GM19043 (cell line): Measurements from ENCODE around the gene TXNDC9.
"Not testable (repeated sequence)": the region's sequence is repeated elsewhere in the genome, so short reads cannot be mapped to it uniquely, and the experiment has no call there.

Experiments used
- ATAC-seq: cut with Tn5 transposase; IDR thresholded peaks from one replicate; pipeline ENCODE4 v1.9.1; 2021; ENCODE audit warnings: low read depth; ENCODE audit not compliant: unreplicated experiment

Gene TXNDC9

DNA sequence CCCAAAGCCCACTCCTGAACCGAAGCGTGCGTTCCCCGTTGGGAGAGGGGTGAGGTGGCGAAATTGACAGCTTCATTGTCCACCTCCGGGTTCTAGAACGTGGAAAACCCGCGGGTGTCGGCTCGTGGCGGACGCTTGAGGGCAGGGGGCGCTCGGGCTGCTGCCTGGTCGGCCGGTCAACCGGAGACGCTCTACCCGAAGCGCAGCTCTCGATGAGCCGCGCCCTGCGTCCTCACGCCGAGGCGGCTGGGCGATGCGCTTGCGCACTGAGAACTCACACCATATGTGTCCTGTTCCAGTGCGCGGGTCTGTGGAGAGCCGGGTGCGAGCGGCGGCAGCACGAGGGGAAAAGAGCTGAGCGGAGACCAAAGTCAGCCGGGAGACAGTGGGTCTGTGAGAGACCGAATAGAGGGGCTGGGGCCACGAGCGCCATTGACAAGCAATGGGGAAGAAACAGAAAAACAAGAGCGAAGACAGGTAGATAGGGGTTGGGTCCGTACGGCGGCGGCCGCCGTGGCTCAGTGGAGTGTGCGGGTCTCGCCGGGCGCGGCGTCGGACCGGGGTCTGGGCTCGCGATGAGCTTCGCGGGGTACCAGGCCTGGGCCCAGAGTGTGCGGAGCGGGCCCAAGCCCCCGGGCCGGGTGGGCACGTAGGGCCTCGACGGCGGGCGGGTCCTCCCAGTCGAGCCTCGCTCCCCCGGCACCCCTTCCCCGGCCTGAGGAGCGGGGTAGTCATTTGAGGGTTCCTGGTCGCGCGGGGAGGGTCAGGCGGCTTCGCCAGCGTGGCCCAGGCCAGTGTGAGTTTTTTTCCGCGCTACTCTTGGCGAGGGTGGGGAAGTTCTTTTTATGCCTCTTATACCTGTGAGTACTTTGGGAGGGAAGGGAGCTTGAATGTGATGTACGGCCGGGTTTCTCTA lies 1.2 kb upstream of the TXNDC9 start, which contains the start of gene EIF5B:
Gene EIF5B (plus strand): TSS at position 277 of the 916 bp plus-strand sequence. CDS start 166 bp downstream, at position 443.
- peak; percentile 52 for ATAC-seq

DNA sequence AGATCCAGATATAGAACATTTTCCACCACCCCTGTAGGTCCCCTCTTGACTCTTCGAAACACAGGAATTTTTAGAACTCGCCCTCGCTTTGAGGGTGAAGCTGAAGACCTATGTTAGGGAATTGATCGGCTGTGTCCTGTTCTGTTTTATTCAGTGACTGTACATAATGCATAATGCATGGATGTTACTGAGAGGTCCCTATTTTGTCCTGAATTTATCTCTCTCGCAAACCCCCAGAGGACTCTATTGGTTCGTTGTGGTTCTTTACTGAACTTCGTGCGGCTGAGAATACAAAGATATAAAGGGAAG lies 625 bp upstream of the TXNDC9 start:
- peak; percentile 4 for ATAC-seq

DNA sequence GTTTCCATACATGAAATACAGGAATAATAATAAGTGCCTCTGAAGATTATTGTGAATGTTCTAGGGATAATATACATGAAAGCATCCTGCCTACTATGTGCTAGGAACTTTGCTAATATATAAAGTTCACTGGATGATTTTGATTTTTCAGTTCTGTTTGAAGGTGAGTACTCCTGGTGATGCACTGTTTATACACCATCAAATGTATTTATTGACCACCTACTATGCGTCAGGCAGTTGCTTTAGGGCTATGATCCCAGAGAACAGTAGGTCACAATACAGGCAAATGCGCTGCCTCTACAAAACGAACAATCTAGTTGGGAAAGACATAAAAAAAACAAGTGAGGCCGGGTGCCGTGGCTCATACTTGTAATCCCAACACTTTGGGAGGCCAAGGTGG lies 10.7 kb downstream of the TXNDC9 start:
- ATAC-seq: no peak

DNA sequence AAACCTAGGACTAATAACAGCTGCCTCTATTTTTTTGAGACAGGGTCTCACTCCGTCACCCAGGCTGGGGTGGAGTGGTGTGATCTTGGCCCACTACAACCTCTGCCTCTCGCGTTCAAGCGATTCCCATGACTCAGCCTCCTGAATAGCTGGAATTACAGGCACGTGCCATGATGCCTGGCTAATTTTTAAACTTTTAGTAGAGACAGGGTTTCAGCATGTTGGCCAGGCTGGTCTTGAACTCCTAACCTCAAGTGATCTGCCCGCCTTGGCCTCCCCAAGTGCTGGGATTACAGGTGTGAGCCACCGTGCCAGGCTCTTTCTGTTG lies 18.3 kb downstream of the TXNDC9 start:
- ATAC-seq: not testable (repeated sequence)

DNA sequence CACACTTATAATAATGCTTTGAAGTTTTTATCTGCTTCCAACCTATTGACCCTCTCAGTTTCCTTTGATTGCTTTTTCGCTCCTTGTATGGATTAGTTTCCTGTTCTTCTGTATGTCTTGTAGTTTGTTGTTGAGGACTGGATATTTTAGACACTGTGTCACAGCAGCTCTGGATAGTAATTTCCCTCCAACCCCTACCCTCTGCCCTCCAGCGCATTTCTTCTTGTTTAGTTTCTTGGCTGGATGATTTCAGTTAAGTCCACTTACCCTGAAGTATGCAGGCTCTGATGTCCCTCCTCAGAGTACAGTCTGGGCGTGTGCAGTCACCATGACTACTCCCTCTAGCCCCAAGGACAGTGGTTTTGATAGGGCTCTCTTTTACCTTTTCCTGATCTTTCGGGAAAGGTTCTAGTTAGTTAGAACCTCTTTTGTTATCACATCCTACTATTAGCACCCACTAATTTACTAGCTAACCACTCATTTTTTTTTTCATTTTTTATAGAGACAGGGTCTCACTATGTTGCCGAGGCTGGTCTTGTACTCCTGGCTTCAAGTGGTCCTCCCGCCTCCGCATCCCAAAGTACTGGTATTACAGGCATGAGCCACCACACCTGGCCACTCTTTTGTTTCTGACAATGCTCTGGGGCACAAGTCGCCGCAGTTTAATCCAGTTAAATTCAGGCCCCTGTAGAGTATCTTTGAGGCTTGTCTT lies 18.8 kb downstream of the TXNDC9 start:
- no peak for ATAC-seq

DNA sequence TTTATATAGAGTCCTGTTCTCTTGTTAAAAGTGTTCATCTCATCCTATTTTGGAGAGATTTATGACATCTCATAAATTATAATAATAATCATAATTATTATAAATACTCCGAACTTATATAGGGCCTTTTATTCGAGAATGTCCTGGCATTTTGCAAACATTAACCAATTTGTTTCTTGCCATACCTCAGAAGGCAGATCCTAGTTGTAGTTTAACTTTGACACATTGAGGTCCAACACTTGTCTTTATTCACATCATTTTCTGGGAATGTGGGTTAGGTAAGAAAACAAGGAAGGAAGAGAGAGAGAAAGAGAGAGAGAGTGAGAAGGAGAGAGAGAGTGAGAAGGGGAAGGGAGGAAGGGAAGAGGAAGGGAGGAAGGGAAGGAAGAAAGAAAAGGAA lies 35.0 kb downstream of the TXNDC9 start, which contains the start of gene LYG1:
Gene LYG1 (minus strand): TSS at position 101 of the 400 bp plus-strand sequence. CDS start 5,527 bp downstream, outside the sequence.
- ATAC-seq: not testable (repeated sequence)

DNA sequence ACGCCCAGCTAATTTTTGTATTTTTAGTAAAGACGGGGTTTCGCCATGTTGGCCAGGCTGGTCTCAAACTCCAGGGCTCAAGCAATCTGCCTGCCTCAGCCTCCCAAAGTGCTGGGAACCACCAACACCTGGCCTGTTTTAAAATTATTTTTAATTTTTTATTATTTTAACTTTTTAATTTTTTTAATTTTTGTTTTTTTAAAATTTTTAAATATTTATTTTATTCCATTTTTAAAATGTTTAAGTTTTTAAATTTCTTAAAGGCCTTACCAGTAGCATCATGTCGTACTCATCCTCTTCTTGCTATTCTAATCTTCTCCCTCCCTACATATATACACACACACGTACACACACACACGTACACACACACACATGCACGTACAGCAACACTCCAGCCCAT lies 36.6 kb downstream of the TXNDC9 start:
- no peak for ATAC-seq

DNA sequence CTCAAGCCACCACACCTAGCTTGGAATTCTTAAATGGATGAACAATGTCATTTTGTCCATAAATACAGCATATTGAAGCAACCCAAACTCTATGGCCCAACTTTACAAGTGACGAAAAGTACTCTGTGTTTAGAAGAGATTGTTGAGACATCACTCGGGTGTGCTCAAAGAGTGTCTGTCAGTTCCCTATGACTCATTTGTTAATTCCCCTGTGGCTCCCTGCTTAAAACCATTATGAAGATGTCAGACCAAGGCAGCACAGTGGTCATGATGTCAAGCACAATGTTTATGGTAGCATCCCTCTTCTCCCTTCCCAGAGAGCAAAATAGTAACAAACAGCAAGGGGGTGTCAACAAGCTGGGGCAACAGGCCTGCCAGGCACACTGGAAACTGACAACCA lies 38.1 kb downstream of the TXNDC9 start:
- ATAC-seq: no peak

DNA sequence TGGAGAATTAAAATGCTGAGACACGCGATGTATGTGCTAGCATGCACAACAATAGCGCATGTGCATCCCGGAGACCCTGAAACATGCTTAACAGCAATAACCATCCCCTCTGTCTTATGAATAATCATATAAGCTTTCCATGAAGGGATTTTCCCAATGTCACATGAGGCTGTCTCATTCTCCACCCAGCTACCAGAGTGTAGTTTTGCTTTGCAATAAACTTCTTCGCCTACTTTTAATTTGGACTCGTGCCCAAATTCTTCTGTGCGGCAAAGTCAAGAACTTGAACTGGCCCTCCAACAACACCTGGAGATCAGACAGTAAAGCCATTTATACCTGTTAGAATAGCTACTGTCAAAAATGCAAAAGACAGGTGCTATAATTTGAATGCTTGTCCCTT lies 50.6 kb downstream of the TXNDC9 start:
- no peak for ATAC-seq

DNA sequence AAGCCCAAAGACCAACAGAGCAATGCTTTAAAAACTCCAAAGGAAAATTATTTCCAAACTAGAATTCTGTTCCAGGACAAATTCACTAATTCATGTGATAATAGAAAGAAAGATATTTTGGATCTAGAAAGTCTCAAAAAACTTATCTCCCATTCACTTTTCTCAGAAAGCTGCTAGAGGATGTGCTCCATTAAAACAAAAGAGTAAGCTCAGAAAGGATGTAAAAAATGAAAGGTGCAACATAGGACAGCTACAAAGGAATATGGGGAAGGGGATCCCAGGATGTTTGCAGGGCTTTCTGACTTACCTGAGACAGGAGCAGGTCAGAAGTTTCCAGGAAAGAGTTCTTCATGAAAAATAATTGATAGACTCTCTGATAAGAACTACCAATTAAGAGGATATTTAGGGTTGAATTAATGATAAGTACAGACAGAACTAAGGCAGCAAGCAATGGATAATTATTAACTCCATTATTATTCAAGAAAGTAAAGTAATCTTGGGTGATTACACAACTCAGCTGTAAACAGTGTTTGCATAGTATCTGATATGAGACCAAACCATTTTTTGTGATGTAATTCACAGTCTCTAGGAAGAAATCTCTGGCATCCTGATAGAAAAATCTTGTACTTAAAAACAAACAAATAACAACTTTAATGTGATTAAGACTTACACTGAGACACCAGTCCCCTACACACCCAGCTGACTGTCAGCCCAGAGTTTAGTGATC lies 56.0 kb downstream of the TXNDC9 start:
- no peak for ATAC-seq

DNA sequence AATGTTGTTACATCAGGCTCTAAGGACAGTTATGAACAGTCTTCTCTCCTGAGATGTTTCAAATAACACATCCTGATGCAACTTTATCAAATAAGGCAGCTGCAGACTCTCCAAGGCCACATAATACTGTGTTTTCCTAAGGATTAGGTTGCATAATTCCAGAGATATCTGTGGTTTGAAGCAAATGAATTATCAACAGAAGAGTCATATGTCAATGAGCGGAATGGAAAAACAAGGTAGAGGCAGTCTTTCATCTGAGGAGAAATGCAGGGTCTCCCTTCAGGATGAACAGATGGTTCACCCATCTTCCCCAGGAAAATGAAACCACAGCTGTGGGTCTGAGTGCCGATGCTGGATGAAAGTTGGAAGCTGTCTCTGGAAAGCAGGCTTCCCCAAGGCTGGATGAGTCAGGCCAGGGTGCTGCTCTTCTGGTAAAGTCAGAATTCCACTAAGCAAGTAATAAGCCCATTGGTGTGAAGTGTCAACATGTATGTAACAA lies 57.3 kb downstream of the TXNDC9 start:
- ATAC-seq: no peak

DNA sequence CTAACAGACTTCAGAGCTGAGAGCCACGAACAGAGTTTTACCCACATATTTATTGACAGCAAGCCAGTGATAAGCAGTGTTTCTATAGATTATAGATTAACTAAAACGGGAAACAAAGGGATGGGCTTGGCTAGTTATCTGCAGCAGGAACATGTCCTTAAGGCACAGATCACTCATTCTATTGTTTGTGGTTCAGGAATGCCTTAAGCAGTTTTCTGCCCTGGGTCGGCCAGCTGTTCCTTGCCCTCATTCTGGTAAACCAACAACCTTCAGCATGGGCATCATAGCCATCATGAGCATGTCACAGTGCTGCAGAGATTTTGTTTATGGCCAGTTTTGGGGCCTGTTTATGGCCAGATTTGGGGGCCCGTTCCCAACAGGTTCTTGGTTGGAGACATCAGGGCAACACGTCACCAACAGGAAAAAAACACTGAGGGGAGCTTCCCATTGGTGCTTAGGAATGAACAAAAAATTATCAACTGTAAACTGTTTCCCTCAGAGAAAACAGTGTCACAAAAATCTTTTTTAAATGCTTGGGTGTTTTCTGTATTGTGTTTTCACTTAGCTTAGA lies 57.9 kb downstream of the TXNDC9 start:
- ATAC-seq: not testable (repeated sequence)

DNA sequence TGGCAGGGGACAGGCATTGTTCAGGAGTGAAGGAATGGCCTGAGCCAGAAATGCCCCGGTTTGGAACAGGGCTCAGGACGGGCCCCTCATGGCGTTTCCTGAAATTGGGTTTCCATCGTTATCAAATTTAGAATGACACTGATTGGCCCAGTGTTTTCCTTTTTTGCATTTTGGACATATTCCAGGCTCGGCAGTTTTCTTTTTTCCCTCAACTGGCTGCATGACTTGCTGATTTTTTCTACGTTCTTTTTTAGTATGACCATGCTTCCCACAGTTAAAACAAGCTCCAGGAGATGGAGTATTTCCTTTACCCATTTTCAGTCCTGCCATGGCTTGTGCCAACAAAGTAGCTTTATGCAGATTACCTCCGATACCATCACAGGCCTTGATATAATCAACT lies 60.3 kb downstream of the TXNDC9 start:
- ATAC-seq: no peak
